Forelimb muscle (tissue), 1 donor: ENCODE measurements around the gene SMG7. TPM values are rescaled to one million over a fixed set of nuclear protein-coding genes. Genes with fewer than 3 reads are reported as not detected.
"Not testable (repeated sequence)": the region's sequence is repeated elsewhere in the genome, so short reads cannot be mapped to it uniquely, and the experiment has no call there.

Experiments used
- DNase-seq: peaks from one replicate; pipeline ENCODE4 v3.0.0-alpha.2; 2013; ENCODE audit warnings: low read depth
- polyA plus RNA-seq: library from polyadenylated mRNA; unstranded; fragments of 120-200 nt; gene quantifications from one replicate; pipeline ENCODE4 v1.2.1, GENCODE V29; 2013; ENCODE audit not compliant: insufficient read length

SMG7 gene, protein sequence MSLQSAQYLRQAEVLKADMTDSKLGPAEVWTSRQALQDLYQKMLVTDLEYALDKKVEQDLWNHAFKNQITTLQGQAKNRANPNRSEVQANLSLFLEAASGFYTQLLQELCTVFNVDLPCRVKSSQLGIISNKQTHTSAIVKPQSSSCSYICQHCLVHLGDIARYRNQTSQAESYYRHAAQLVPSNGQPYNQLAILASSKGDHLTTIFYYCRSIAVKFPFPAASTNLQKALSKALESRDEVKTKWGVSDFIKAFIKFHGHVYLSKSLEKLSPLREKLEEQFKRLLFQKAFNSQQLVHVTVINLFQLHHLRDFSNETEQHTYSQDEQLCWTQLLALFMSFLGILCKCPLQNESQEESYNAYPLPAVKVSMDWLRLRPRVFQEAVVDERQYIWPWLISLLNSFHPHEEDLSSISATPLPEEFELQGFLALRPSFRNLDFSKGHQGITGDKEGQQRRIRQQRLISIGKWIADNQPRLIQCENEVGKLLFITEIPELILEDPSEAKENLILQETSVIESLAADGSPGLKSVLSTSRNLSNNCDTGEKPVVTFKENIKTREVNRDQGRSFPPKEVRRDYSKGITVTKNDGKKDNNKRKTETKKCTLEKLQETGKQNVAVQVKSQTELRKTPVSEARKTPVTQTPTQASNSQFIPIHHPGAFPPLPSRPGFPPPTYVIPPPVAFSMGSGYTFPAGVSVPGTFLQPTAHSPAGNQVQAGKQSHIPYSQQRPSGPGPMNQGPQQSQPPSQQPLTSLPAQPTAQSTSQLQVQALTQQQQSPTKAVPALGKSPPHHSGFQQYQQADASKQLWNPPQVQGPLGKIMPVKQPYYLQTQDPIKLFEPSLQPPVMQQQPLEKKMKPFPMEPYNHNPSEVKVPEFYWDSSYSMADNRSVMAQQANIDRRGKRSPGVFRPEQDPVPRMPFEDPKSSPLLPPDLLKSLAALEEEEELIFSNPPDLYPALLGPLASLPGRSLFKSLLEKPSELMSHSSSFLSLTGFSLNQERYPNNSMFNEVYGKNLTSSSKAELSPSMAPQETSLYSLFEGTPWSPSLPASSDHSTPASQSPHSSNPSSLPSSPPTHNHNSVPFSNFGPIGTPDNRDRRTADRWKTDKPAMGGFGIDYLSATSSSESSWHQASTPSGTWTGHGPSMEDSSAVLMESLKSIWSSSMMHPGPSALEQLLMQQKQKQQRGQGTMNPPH
- polyA plus RNA-seq, result 32.6 TPM

- DNase-seq, result no peak
Observed at GRCh38 chr1:183472488-183473216, at the start of gene SMG7. Gene SMG7 (plus strand): TSS chr1:183472499. CDS start chr1:183472621, 122 bp downstream.

- DNase-seq, result no peak
Observed at GRCh38 chr1:183423541-183423940, 48.8 kb upstream of the SMG7 start.

- DNase-seq, result no peak
Observed at GRCh38 chr1:183424691-183425090, 47.6 kb upstream of the SMG7 start.

- DNase-seq, result not testable (repeated sequence)
Observed at GRCh38 chr1:183427591-183427990, 44.7 kb upstream of the SMG7 start.

- no peak for DNase-seq
Observed at GRCh38 chr1:183431840-183432547, 40.3 kb upstream of the SMG7 start.

- no peak for DNase-seq
Observed at GRCh38 chr1:183432548-183432875, 39.8 kb upstream of the SMG7 start.

DNA sequence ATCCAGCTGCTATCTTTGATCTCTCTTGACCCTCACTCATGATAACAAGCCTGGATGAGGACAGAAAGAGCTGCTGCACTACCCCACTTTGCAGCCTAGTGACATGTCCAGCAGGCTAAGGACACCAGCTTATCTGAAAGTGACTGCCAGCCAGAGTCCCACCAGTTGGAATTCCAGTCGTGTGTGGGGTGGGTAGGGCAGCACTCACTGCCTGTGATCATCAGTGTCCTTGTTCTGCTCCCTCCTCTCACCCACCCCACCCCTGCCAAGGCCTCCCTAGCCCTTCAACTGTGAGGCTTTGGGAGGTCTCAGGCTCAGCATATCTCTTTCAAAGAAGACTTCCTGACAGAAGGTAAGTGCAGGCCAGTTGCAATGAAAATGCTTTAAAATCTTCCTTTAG, 38.6 kb upstream of the SMG7 start:
- DNase-seq, result no peak

GRCh38 chr1:183435497-183435896, 36.8 kb upstream of the SMG7 start:
- DNase-seq, result no peak

DNA sequence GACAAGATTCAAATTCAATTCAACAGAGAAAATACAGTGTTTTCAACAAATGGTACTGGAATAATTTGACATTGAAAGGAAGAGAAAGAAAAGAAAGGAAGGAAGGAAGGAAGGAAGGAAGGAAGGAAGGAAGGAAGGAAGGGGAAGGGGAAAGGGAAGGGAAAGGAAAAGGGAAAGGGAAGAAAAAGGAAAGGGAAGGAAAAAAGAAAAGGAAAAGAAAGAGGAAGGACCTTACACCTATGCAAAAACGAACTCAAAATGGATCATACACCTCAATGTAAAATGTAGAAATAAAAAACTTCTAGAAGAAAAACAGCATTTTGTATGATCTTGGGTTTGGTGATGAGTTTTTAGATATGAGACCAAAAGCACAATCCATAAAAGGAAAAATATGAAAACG, 34.2 kb upstream of the SMG7 start:
- DNase-seq, result no peak

DNA sequence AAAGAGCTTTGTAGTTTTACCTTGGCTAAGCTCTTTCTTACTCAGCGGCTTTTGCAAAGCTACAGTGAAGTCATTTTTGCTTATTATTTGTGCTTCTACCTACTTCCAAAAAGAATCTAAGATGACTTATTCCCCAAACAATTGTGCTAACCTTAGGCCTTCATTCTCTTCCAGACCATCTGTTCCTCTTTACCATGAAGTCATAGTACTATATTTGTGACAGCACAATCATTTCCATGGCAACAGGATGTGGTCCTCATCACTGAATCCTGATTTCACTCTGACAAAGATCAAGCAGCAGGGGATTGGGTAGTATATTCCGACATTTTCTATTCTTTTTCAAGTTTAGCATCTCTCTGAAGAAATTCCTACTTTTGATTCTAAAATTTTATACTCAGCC, 29.3 kb upstream of the SMG7 start:
- peak; percentile 73 for DNase-seq

DNA sequence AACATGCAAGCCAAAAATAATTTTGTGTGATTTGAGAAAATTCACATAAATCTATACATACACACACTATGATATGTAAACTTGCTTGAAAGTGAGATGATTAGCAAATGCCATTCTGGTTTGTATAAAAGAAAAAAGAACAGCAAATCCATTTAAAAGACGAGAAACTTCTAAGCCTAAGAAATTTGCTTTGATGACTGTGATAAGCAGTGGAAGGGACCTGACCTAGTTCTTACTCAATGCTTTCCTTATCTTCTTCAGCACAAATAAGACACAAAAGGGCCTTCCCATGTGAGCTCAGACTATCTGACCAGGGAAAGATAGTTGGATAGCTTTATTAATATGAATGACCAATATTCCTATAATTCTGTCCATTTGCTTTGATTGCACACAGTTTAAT, 28.8 kb upstream of the SMG7 start:
- DNase-seq, result no peak

DNA sequence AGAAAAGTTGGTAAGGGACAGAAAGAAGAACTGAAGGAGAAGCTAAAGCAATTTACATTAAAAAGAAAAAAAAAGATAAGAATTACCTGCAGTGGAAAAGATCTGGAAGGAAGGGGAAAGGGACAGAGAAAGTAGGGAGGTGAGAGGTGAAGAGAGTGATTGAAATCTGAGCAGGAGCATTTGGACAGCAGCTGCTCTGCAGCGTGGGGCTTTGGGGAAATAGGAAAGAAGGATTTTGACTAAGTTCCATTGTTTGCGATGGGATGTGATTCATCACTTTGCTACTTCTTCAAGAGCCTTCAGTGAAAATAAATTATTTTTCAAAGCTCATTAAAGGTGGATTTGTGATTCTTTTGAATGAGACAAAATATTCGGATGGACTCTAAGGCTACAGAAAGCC, 28.1 kb upstream of the SMG7 start:
- peak; percentile 63 for DNase-seq

DNA sequence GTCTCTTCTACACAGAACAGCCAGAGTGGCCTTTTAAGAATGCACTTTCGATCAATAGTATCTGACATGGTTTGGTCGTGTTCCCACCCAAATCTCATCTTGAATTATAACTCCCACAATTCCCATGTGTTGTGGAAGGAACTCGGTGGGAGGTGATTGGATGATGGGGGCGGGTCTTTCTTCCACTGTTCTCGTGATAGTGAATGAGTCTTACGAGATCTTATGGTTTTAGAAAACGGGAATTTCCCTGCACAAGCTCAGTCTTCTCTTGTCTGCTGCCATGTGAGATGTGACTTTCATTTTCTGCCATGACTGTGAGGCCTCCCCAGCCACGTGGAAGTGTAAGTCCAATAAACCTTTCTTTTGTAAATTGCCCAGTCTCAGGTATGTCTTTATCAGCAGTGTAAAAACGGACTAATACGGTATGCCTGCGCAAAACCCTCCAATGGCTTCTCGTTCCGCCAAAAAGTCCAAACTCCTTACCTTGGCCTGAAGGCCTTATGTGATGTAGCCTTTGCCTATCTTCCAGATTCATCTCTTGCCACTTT, 23.0 kb upstream of the SMG7 start:
- no peak for DNase-seq

DNA sequence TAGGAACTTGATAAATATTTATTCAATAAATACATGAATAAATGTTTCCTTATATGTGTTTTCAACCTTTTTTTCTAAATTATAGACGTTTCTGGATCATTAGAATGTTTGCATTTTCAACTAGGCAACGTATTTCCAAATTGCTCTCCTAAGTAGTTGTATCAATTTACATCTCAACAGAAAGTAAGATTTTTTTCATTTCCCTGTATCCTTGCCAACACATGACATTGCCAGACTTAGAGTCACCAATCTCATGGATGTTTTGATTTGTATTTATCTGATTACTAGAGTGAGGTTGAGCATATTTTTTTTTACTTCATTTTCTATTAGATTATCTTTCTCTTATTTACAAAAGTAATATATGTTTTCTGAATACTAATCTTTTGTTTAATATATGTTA, 22.2 kb upstream of the SMG7 start:
- DNase-seq, result no peak

- no peak for DNase-seq
Observed at GRCh38 chr1:183454377-183454776, 17.9 kb upstream of the SMG7 start.

DNA sequence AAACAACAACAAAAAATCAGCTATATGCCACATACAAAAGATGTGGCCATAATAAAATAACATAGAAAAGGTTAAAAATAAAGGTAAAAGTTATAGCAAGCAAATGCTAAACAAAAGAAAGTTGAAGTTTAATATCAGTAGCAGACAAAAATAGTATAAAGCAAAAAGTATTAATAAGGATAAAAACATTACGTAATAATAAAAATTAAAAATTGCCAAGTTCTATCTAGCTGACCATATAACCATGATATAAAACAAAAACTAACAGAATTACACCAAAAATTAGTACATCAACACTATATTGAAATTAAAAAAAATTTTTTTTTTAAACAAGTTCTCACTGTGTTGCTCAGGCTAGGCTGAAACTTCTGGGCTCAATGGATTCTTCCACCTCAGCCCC, 15.5 kb upstream of the SMG7 start:
- no peak for DNase-seq

DNA sequence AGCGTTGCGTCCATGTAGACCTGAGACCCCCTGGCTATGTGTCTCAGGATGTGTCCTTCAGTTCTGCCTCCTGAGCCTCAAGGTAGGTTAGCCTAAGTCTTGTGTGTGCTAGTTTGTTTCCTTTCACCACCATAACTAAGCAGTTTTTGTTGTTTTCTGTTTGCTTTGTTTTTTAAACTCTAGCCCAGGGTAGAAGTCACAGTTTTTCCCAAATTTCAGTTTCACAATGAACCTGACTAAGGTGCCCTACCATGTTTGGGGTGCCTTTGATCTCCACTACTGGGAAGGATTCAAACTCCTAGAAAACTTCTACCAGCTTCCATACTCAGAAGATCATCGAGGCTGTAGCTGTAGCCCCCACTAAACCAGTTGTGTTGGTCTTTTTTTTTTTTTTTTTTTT, 14.8 kb upstream of the SMG7 start:
- DNase-seq, result no peak

DNA sequence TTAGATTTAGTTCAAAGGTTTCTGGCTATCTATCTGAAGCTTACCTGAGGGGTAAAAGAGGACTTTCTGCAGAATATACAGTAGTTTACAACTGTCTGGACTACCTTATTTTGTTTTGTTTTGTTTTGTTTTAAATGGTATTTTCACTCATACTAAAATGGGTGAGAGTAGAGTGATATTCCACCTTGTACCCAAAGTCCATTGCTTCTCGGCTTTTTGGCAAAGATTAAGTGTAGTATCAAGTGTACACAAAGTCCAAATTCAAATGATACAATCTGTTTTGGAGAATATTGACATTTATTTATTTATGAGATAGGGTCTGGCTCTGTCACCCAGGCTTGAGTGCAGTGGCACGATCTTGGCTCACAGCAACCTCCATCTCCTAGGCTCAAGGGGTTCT, 11.7 kb upstream of the SMG7 start:
- no peak for DNase-seq

GRCh38 chr1:183461350-183461749, 10.9 kb upstream of the SMG7 start:
- no peak for DNase-seq

DNA sequence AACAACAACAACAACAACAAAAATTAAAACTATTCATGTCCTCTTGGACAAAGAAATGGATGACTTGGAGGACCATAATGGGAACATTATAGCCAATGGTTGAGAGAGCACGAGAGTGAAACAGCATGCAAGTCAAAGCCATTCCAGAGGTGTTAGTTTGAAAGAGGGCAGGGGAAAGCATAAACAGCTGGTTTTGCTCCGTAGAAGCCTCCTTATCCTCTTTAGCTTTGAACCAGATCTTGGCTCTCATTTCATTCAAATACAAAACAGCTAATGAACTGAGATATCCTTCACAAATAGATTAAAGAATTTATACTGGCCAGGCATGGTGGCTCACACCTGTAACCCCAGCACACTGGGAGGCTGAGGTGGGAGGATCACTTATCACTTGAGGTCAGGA, 8.7 kb upstream of the SMG7 start:
- no peak for DNase-seq

- DNase-seq, result no peak
Observed at GRCh38 chr1:183466781-183467180, 5.5 kb upstream of the SMG7 start.
